Endothelial cell of umbilical vein (primary cell): Measurements from ENCODE around the gene ITSN2. TPM values are rescaled to one million over a fixed set of nuclear protein-coding genes. Genes with fewer than 3 reads are reported as not detected.

ENCODE experiments used
- BruUV-seq: library from RNA; stranded (reverse); fragments of 400-500 nt; replicated peaks from 2 replicates; lab custom pipeline; 2021; lab: Mats Ljungman, UMichigan
- CTCF ChIA-PET: fragments of 300-600, 350-600 bp; sonication (Branson Sonifier 250); formaldehyde crosslinking; loops from one replicate; lab custom pipeline; 2021; ENCODE audit warnings: antibody characterized with exemption, inconsistent platforms; lab: Charles Lee
- POLR2A ChIA-PET: fragments of 300-600, 350-600 bp; sonication (Branson Sonifier 250); formaldehyde crosslinking; loops from one replicate; lab custom pipeline; 2021; ENCODE audit warnings: antibody characterized with exemption, inconsistent platforms; lab: Charles Lee
- DNase-seq: peaks from one replicate; pipeline ENCODE4 v3.0.0-alpha.2; 2011; ENCODE audit warnings: low read depth, low spot score
- FAIRE-seq: peaks from 2 replicates; lab custom pipeline; 2011; peaks lifted over from hg19 to GRCh38; lab: Jason Lieb, UNC
- H2AFZ ChIP-seq: 2 replicates; pipeline ENCODE4 v1.6.0; 2012; ENCODE audit warnings: low read depth, low read length, control low read depth, inconsistent platforms
- H3K27ac ChIP-seq: 2 replicates; pipeline ENCODE4 v1.5.1; 2011; ENCODE audit warnings: low read depth, mild to moderate bottlenecking, control low read depth, low read length, moderate library complexity; ENCODE audit not compliant: insufficient read depth
- H3K27me3 ChIP-seq, 2 experiments: 2 replicates each; pipeline versions ENCODE4 v1.6.0 to v1.6.1; 2011; ENCODE audit warnings: low read length in 2 of 2, mixed read lengths in 1 of 2; ENCODE audit not compliant: control insufficient read depth in 2 of 2, insufficient read depth in 2 of 2
- H3K36me3 ChIP-seq, 2 experiments: 2 replicates in 1 of 2; 3 replicates in 1 of 2; pipeline ENCODE4 v1.5.1; 2011; ENCODE audit warnings: low read length in 2 of 2, mild to moderate bottlenecking in 1 of 2, moderate library complexity in 1 of 2; ENCODE audit not compliant: control insufficient read depth in 2 of 2, insufficient read depth in 2 of 2; ENCODE audit errors: extremely low read depth in 1 of 2
- H3K4me1 ChIP-seq: 3 replicates; pipeline ENCODE4 v1.5.1; 2011; ENCODE audit warnings: mild to moderate bottlenecking, low read length; ENCODE audit not compliant: control insufficient read depth, insufficient read depth; ENCODE audit errors: extremely low read depth
- H3K4me2 ChIP-seq: 2 replicates; pipeline ENCODE4 v1.6.1; 2011; ENCODE audit warnings: low read length, control low read depth, mixed read lengths; ENCODE audit not compliant: insufficient read depth
- H3K4me3 ChIP-seq, 3 experiments: fragments of 200-600 bp in 1 of 3; sonication (generic), shearing (Covaris generic) in 1 of 3; replicated peaks in 1 of 3; 2 replicates each; pipeline ENCODE4 v1.5.1; 2011 to 2016; ENCODE audit warnings: control low read depth in 3 of 3, low read length in 3 of 3, mild to moderate bottlenecking in 2 of 3, inconsistent platforms in 1 of 3, low read depth in 1 of 3, moderate library complexity in 1 of 3; ENCODE audit not compliant: insufficient read depth in 1 of 3
- H3K79me2 ChIP-seq: 2 replicates; pipeline ENCODE4 v1.6.0; 2012; ENCODE audit warnings: low read length, inconsistent platforms; ENCODE audit not compliant: control insufficient read depth, insufficient read depth
- H3K9ac ChIP-seq: replicated peaks from 2 replicates; pipeline ENCODE3; 2011; ENCODE audit warnings: low read length, control low read depth; ENCODE audit not compliant: insufficient read depth; ENCODE audit errors: extremely low read depth
- H3K9me1 ChIP-seq: replicated peaks from 3 replicates; pipeline ENCODE4 v1.6.0; 2011; ENCODE audit warnings: mild to moderate bottlenecking, low read length; ENCODE audit not compliant: control insufficient read depth, insufficient read depth; ENCODE audit errors: extremely low read depth
- H3K9me3 ChIP-seq: replicated peaks from 2 replicates; pipeline ENCODE4 v1.5.1; 2012; ENCODE audit warnings: low read length, inconsistent platforms; ENCODE audit not compliant: control insufficient read depth, insufficient read depth
- H4K20me1 ChIP-seq: replicated peaks from 2 replicates; pipeline ENCODE3; 2011; ENCODE audit warnings: mild to moderate bottlenecking, low read length; ENCODE audit not compliant: control insufficient read depth, insufficient read depth; ENCODE audit errors: extremely low read depth
- CTCF ChIP-seq, 2 donors: IDR thresholded peaks; 1 replicate in 1 of 2; 2 replicates in 1 of 2; pipeline ENCODE4 v1.5.1; 2011; ENCODE audit warnings: low read length in 2 of 2, mild to moderate bottlenecking in 2 of 2, moderate library complexity in 2 of 2, control low read depth in 1 of 2, inconsistent platforms in 1 of 2, low read depth in 1 of 2; ENCODE audit not compliant: insufficient read depth in 1 of 2; ENCODE audit errors: extremely low read depth in 1 of 2
- EZH2 ChIP-seq: IDR thresholded peaks from 2 replicates; pipeline ENCODE4 v1.6.1; 2012; ENCODE audit warnings: borderline replicate concordance, low read depth, mild to moderate bottlenecking, moderate library complexity, low read length, inconsistent platforms; ENCODE audit not compliant: severe bottlenecking
- FOS ChIP-seq: IDR thresholded peaks from 2 replicates; pipeline ENCODE4 v1.6.1; 2011; ENCODE audit warnings: mild to moderate bottlenecking, low read length, moderate library complexity, borderline replicate concordance; ENCODE audit not compliant: insufficient read depth
- GATA2 ChIP-seq: IDR thresholded peaks from 2 replicates; pipeline ENCODE4 v1.7.0; 2011; ENCODE audit warnings: low read depth, mild to moderate bottlenecking, moderate library complexity, mixed read lengths, low read length; ENCODE audit not compliant: insufficient read length, insufficient read depth
- JUN ChIP-seq: IDR thresholded peaks from 2 replicates; pipeline ENCODE4 v1.6.1; 2011; ENCODE audit warnings: borderline replicate concordance, low read depth; ENCODE audit not compliant: insufficient read length, insufficient read depth
- MAX ChIP-seq: IDR thresholded peaks from 2 replicates; pipeline ENCODE4 v1.6.1; 2011; ENCODE audit not compliant: insufficient read depth, insufficient read length
- POLR2A ChIP-seq: IDR thresholded peaks from 2 replicates; pipeline ENCODE4 v1.6.1; 2012; ENCODE audit warnings: low read depth, mild to moderate bottlenecking, control low read depth, low read length
- POLR2AphosphoS5 ChIP-seq: IDR thresholded peaks from 2 replicates; pipeline ENCODE4 v1.6.1; 2012; ENCODE audit warnings: low read depth, mild to moderate bottlenecking, control low read depth, low read length, moderate library complexity; ENCODE audit not compliant: insufficient read depth
- dilution Hi-C: fragments of 300-500 bp; cut with MboI; formaldehyde crosslinking; loops from one replicate; pipeline ENCODE4 v1.15.0; 2019; ENCODE audit warnings: low sequenced_read_pairs; ENCODE audit not compliant: extremely low pct_ligation_motif_present
- intact Hi-C: fragments of 100-400 bp; cut with micrococcal nuclease; formaldehyde crosslinking; loops from one replicate; pipeline ENCODE4 v1.10.0; 2022
- polyA plus RNA-seq, 4 experiments: library from polyadenylated mRNA; depleted of rRNA in 3 of 4; stranded (reverse) in 3 of 4; unstranded in 1 of 4; fragments of >200 nt; gene quantifications; 2 replicates each; pipeline versions ENCODE4 v1.2.1 to v1.2.3, GENCODE V29; 2011 to 2012; ENCODE audit warnings: missing spikeins in 1 of 4
- total RNA-seq: library from RNA; stranded (reverse); gene quantifications from 2 replicates; pipeline ENCODE4 v1.2.3, GENCODE V29; 2021

ITSN2 gene
- total and polyA plus RNA-seq, 2 donors (not counting 3 experiments of a cell fraction or from before 2014, with no cell fraction given): 30.5 to 56.8 TPM

- ChIA-PET CTCF (interaction anchor here (0.7 to 3.5 kb wide), 8 partner anchors 10 to 339 kb away, joined by 3 to 27 read pairs (median 7); partner anchors contain the start of genes ATAD2B, TP53I3 and WDCP), POLR2A (no interaction called here)
- Histone ChIP-seq H3K9me1 (no peaks in the 10 kb centered on the region), H3K4me1 (no peaks in the 10 kb centered on the region), H3K27me3 (no peaks in the 10 kb centered on the region), H3K27ac (no peak overlapping the region), H2AFZ (no peak overlapping the region), H3K36me3 (no peaks in the 10 kb centered on the region), H3K79me2 (no peaks in the 10 kb centered on the region), H3K9ac (no peak overlapping the region), H4K20me1 (no peaks in the 10 kb centered on the region), H3K4me3 (no peak overlapping the region), H3K4me2 (no peak overlapping the region), H3K9me3 (no peaks in the 10 kb centered on the region)
- FAIRE-seq (no peak), DNase-seq (no peak)
- BruUV-seq: no TSS peak
- dilution Hi-C loops (no loop called here), intact Hi-C loops (no loop called here)
- TF ChIP-seq MAX (no peak), GATA2 (no peak), CTCF (IDR thresholded peaks at IDR 0.05; ENCODE audit: extremely low read depth in 1 of 2, insufficient read depth in 1 of 2, low read depth in 1 of 2, low read length in 2 of 2) (no peak), EZH2 (no peak), FOS (no peak), JUN (no peak), POLR2A (no peak), POLR2AphosphoS5 (no peak)
Measured at GRCh38 chr2:24163601-24164000, 196.7 kb downstream of the ITSN2 start.
